ENCODE results near the gene PLEKHA7.

DNA sequence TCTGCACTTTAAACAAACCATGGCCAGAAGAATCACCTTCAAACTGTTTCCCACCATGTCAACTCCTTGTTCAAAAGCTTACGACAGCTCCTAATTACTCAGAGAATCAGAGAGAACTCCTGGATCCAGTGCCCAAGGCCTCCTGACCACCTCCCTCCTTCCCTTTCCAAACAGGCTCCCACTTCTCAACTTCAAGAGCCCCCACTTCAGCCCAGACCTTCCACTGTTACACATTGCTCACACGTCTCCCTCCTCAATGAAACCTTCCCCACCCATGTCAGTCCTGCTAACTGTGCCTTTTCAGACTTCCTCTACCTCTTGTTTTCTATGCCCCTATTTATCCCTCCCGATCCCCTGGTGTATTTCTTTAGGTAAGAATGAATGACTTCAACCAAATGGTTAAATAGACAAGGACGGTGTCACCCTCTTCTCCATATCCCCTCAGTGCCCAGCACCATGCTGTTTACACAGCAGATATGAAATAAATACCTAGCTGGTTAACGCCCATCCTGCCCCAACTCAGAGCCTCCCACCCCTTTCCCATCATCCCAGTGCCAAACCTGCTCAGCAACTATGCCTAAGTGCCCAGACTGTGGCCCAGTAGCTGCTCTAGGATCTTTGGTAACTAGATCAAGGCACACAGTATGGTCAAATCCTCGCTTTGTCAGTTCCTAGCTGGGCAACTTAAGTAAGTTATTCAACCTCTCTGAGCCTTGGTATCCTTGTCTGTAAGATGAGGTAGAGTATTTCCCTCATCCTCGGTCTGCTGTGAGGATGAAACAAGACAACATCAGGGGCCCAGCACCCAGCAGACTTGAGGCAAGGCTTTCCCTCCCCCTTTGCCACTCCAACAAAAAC is 36.8 kb downstream of the PLEKHA7 start:
- TF ChIP-seq, protein P1, sequence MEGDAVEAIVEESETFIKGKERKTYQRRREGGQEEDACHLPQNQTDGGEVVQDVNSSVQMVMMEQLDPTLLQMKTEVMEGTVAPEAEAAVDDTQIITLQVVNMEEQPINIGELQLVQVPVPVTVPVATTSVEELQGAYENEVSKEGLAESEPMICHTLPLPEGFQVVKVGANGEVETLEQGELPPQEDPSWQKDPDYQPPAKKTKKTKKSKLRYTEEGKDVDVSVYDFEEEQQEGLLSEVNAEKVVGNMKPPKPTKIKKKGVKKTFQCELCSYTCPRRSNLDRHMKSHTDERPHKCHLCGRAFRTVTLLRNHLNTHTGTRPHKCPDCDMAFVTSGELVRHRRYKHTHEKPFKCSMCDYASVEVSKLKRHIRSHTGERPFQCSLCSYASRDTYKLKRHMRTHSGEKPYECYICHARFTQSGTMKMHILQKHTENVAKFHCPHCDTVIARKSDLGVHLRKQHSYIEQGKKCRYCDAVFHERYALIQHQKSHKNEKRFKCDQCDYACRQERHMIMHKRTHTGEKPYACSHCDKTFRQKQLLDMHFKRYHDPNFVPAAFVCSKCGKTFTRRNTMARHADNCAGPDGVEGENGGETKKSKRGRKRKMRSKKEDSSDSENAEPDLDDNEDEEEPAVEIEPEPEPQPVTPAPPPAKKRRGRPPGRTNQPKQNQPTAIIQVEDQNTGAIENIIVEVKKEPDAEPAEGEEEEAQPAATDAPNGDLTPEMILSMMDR (conservative IDR thresholded peaks at IDR 0.05) = no peak
- no peak for TF ChIP-seq ZFX (IDR thresholded peaks at IDR 0.05)
